AG10803 (cell line): Measurements from ENCODE around the gene TBC1D24.

ENCODE experiments used
- DNase-seq: peaks from one replicate; pipeline ENCODE4 v3.0.0; 2010; ENCODE audit warnings: low read depth
- H3K4me3 ChIP-seq: 2 replicates; pipeline ENCODE4 v1.5.1; 2011; ENCODE audit warnings: mild to moderate bottlenecking, low read length, control low read depth
- CTCF ChIP-seq: conservative IDR thresholded peaks from 2 replicates; pipeline ENCODE4 v1.5.1; 2011; ENCODE audit warnings: mild to moderate bottlenecking, low read length, control low read depth, inconsistent platforms

The TBC1D24 gene

GRCh38 chr16:2469399-2470233 lies 5.3 kb upstream of the TBC1D24 start:
- H3K4me3 ChIP-seq = no peak overlapping the region
- no peak for DNase-seq
- no peak for TF ChIP-seq CTCF

DNA sequence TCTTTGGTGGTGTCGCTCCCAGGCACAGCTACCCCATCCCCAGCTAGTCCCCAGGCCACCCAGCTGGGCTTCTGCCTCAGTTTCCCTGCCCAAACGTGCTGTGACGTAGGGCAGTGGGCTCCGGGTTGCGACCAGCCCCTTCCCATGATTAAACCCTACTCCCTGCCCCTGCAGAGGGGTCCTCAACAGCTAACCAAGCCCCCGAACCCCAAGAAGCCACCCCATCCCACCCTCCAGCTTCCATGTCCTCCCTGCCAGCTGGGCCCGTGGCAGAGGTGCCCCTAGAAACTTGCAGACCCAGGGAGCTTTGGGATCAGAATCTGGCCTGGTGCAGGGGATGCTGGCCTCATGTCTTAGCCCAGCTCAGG lies 4.7 kb upstream of the TBC1D24 start:
- no peak for TF ChIP-seq CTCF
- no peak overlapping the region for H3K4me3 ChIP-seq
- DNase-seq = no peak

DNA sequence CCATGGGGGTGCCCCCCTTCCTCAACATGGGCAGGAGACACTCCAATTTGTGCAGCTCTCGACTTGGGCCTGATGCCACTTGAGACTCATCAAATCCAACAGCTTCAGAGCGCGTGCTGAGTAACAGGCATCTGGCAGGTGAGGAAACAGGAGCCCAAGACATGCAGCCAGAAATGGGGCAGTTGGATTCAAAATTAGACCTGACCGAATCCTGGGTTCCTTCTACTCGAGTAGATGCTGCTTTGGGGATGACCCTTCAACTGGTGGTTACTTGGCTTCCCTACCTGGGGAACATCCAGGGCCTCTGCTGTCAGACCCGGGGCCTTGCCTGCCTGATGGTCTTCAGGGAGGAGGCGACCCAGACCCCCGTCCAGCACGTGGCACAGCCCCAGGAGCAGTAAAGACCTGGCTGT lies 4.3 kb upstream of the TBC1D24 start:
- no peak overlapping the region for H3K4me3 ChIP-seq
- DNase-seq = no peak
- TF ChIP-seq CTCF = no peak

GRCh38 chr16:2471016-2471652 lies 3.8 kb upstream of the TBC1D24 start, which contains the start of gene NTN3:
Gene NTN3 (plus strand): TSS chr16:2471297. CDS start chr16:2471702, 405 bp downstream.
- no peak for TF ChIP-seq CTCF
- H3K4me3 ChIP-seq = no peak within 1 kb of the TSS
- no peak for DNase-seq

DNA sequence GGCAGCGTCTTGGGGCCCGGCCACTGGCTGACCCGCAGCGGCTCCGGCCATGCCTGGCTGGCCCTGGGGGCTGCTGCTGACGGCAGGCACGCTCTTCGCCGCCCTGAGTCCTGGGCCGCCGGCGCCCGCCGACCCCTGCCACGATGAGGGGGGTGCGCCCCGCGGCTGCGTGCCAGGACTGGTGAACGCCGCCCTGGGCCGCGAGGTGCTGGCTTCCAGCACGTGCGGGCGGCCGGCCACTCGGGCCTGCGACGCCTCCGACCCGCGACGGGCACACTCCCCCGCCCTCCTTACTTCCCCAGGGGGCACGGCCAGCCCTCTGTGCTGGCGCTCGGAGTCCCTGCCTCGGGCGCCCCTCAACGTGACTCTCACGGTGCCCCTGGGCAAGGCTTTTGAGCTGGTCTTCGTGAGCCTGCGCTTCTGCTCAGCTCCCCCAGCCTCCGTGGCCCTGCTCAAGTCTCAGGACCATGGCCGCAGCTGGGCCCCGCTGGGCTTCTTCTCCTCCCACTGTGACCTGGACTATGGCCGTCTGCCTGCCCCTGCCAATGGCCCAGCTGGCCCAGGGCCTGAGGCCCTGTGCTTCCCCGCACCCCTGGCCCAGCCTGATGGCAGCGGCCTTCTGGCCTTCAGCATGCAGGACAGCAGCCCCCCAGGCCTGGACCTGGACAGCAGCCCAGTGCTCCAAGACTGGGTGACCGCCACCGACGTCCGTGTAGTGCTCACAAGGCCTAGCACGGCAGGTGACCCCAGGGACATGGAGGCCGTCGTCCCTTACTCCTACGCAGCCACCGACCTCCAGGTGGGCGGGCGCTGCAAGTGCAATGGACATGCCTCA lies 3.1 kb upstream of the TBC1D24 start:
- DNase-seq = no peak
- TF ChIP-seq CTCF = no peak
- H3K4me3 ChIP-seq = no peak overlapping the region

DNA sequence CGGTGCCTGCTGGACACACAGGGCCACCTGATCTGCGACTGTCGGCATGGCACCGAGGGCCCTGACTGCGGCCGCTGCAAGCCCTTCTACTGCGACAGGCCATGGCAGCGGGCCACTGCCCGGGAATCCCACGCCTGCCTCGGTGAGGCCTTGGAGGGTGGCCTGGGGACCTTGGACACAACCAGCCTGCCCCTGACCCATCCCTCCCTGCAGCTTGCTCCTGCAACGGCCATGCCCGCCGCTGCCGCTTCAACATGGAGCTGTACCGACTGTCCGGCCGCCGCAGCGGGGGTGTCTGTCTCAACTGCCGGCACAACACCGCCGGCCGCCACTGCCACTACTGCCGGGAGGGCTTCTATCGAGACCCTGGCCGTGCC lies 2.5 kb upstream of the TBC1D24 start:
- H3K4me3 ChIP-seq = no peak overlapping the region
- TF ChIP-seq CTCF = no peak
- no peak for DNase-seq
